Measurements from ENCODE around the gene SAE1.
A peak's percentile ranks its signal among the peaks of the same experiment; 100 is the strongest.

The SAE1 gene

DNA sequence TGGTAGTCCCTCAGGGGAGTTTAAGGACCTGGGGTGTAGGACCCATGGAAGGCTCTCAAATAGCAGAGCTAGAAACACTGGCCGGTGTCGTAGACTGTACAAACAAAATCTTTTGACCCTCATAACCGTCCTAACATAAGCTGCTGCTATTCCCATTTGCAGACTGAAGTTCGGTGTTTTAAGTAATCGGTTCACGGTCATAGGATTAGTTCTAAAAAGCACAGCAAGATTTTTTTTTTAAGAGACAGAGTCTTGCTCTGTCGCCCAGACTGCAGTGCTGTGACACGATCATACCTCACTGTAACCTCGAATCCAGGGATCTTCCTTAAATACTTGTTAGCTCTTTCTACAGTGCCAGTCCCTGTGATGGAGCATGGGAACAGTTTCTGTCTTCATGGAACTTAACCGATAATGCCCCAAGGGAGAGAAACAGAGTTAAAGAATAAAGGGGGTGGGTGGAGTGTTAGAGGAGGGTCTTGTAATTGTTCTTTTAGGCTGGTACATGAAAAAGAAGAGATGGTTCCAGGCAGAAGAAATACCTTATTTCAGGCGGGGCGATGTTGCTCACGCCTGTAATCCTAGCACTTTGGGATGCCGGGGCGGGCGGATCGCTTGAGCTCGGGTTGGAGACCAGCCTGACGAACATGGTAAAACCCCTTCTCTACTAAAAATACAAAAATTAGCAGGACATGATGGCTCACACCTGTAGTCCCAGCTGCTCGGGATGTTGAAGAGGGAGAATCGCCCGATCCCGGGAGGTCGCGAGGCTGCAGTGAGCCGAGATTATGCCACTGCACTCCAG, 16.6 kb upstream of the SAE1 start:
- Histone ChIP-seq H3K36me3 (ENCODE audit: insufficient read depth, low read length) (peaks cover 5% of the 10 kb centered on the region), H3K27me3 (ENCODE audit: control insufficient read depth in 1 of 2, insufficient read depth in 2 of 2, low read length in 2 of 2) (no peaks in the 10 kb centered on the region), H3K4me3 (ENCODE audit: low read depth in 1 of 2, low read length in 2 of 2) (peak overlapping the region; percentile 38 to 90), H3K9me3 (ENCODE audit: low read length) (no peaks in the 10 kb centered on the region), H3K27ac (ENCODE audit: low read depth, low read length) (peak overlapping the region; percentile 100), H3K9ac (ENCODE audit: low read length) (peak overlapping the region; percentile 97), H3K4me1 (ENCODE audit: insufficient read depth, low read length) (peaks cover 17% of the 10 kb centered on the region)

- Histone ChIP-seq H3K9me3 (ENCODE audit: low read length) (no peaks in the 10 kb centered on the region), H3K4me1 (ENCODE audit: insufficient read depth, low read length) (peaks cover 12% of the 10 kb centered on the region), H3K4me3 (ENCODE audit: low read depth in 1 of 2, low read length in 2 of 2) (no peak overlapping the region), H3K27me3 (ENCODE audit: control insufficient read depth in 1 of 2, insufficient read depth in 2 of 2, low read length in 2 of 2) (no peaks in the 10 kb centered on the region), H3K9ac (ENCODE audit: low read length) (no peak overlapping the region), H3K36me3 (ENCODE audit: insufficient read depth, low read length) (no peaks in the 10 kb centered on the region), H3K27ac (ENCODE audit: low read depth, low read length) (no peak overlapping the region)
These were observed 10.1 kb upstream of the SAE1 start for GRCh38 chr19:47120470-47121067.

DNA sequence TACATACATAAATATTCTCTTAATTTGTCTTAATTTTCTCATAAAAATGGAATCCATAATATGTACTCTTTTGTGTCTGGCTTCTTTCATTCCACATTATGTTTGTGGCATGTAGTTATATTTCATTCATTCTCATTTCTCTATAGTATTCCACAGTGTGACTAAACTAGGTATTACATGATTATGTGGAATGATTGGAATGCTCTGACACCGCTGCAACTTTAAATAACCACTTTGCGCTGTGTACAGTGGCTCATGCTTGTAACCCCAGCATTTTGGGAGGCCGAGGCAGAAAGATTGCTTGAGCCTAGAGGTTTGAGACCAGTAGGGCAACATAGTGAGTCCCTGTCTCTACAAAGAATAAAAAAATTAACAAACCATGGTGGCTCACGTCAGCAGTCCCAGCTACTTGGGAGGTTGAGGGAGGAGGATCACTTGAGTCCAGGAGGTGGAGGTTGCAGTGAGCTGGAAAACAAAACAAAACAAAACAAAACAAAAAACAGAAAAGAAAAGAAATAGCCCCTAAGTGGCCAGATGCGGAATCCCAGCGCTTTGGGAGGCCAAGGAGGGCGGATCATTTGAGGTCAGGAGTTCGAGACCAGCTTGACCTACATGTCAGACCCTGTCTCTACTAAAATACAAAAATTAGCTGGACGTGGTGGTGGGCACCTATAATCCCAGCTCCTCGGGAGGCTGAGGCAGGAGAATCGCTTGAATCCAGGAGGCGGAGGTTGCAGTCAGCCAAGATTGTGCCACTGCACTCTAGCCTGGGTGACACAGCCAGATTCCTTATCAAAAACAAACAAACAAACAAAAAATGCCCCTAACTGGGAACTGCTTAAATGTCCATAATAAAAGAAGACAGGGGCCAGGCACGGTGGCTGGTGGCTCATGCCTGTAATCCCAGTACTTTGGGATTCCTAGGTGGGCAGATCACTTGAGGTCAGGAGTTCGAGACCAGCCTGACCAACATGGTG, 8.0 kb upstream of the SAE1 start:
- Histone ChIP-seq H3K9me3 (ENCODE audit: low read length) (no peaks in the 10 kb centered on the region), H3K27me3 (ENCODE audit: control insufficient read depth in 1 of 2, insufficient read depth in 2 of 2, low read length in 2 of 2) (no peaks in the 10 kb centered on the region), H3K36me3 (ENCODE audit: insufficient read depth, low read length) (no peaks in the 10 kb centered on the region), H3K9ac (ENCODE audit: low read length) (no peak overlapping the region), H3K27ac (ENCODE audit: low read depth, low read length) (no peak overlapping the region), H3K4me1 (ENCODE audit: insufficient read depth, low read length) (peaks cover 13% of the 10 kb centered on the region), H3K4me3 (ENCODE audit: low read depth in 1 of 2, low read length in 2 of 2) (no peak overlapping the region)

DNA sequence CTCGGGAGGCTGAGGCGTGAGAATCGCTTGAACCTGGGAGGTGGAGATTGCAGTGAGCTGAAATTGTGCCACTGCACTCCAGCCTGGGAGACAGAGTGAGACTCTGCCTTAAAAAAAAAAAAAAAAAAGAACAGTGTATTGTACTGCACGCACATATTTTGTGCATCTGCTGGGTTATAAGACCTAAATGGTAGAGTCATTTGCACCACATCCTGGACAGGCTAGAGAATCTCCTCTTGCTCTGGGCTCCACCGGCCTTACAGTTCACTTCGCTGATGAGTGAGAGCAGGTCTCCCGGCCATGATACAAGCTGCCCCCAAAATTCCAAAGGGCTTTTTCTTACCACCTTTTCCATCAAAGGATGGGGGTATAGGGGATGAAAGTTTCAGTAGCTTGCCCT, 7.2 kb upstream of the SAE1 start:
- Histone ChIP-seq H3K9ac (ENCODE audit: low read length) (no peak overlapping the region), H3K4me3 (ENCODE audit: low read depth in 1 of 2, low read length in 2 of 2) (no peak overlapping the region), H3K4me1 (ENCODE audit: insufficient read depth, low read length) (peaks cover 13% of the 10 kb centered on the region), H3K36me3 (ENCODE audit: insufficient read depth, low read length) (no peaks in the 10 kb centered on the region), H3K27me3 (ENCODE audit: control insufficient read depth in 1 of 2, insufficient read depth in 2 of 2, low read length in 2 of 2) (no peaks in the 10 kb centered on the region), H3K27ac (ENCODE audit: low read depth, low read length) (no peak overlapping the region), H3K9me3 (ENCODE audit: low read length) (no peaks in the 10 kb centered on the region)

- no peak overlapping the region for H3K4me3 ChIP-seq (ENCODE audit: low read depth in 1 of 2, low read length in 2 of 2)
- H3K9me3 ChIP-seq (ENCODE audit: low read length), result no peaks in the 10 kb centered on the region
- no peaks in the 10 kb centered on the region for H3K36me3 ChIP-seq (ENCODE audit: insufficient read depth, low read length)
- peaks cover 14% of the 10 kb centered on the region for H3K4me1 ChIP-seq (ENCODE audit: insufficient read depth, low read length)
- H3K27ac ChIP-seq (ENCODE audit: low read depth, low read length), result no peak overlapping the region
- H3K9ac ChIP-seq (ENCODE audit: low read length), result no peak overlapping the region
- no peaks in the 10 kb centered on the region for H3K27me3 ChIP-seq (ENCODE audit: control insufficient read depth in 1 of 2, insufficient read depth in 2 of 2, low read length in 2 of 2)
These were observed 5.5 kb upstream of the SAE1 start for GRCh38 chr19:47124937-47125668.

- no peaks in the 10 kb centered on the region for H3K27me3 ChIP-seq (ENCODE audit: control insufficient read depth in 1 of 2, insufficient read depth in 2 of 2, low read length in 2 of 2)
- H3K36me3 ChIP-seq (ENCODE audit: insufficient read depth, low read length), result no peaks in the 10 kb centered on the region
- H3K9me3 ChIP-seq (ENCODE audit: low read length), result no peaks in the 10 kb centered on the region
- no peak overlapping the region for H3K9ac ChIP-seq (ENCODE audit: low read length)
- no peak overlapping the region for H3K27ac ChIP-seq (ENCODE audit: low read depth, low read length)
- peaks cover 19% of the 10 kb centered on the region for H3K4me1 ChIP-seq (ENCODE audit: insufficient read depth, low read length)
- no peak overlapping the region for H3K4me3 ChIP-seq (ENCODE audit: low read depth in 1 of 2, low read length in 2 of 2)
These were observed 5.0 kb upstream of the SAE1 start for GRCh38 chr19:47125669-47125938.

DNA sequence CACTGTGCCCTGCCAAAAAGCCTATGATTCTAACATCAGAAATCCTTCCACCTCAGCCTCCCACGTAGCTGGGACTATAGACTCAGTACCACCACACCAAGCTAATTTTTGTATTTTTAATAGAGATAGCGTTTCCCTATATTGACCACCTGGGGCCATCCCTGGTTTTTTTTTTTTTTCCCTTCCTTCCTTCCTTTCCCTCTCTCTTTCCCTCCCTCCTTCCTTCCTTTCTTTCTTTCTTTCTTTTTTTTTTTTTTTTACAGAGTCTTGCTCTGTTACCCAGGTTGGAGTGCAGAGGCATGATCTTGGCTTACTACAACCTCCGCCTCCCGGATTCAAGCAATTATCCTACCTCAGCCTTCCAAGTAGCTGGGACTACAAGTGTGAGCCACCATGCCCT, 1.1 kb upstream of the SAE1 start:
- Histone ChIP-seq H3K36me3 (ENCODE audit: insufficient read depth, low read length) (no peaks in the 10 kb centered on the region), H3K4me1 (ENCODE audit: insufficient read depth, low read length) (peaks cover 37% of the 10 kb centered on the region)

GRCh38 chr19:47130120-47130588, 481 bp upstream of the SAE1 start:
- H3K27ac ChIP-seq (ENCODE audit: low read depth, low read length), result peak overlapping the region; percentile 71
- no peak overlapping the region for H3K9ac ChIP-seq (ENCODE audit: low read length)
- H3K4me3 ChIP-seq (ENCODE audit: low read depth in 1 of 2, low read length in 2 of 2), result peak overlapping the region; percentile 38 to 97
- peaks cover 37% of the 10 kb centered on the region for H3K4me1 ChIP-seq (ENCODE audit: insufficient read depth, low read length)
- H3K36me3 ChIP-seq (ENCODE audit: insufficient read depth, low read length), result no peaks in the 10 kb centered on the region
- H3K27me3 ChIP-seq (ENCODE audit: control insufficient read depth in 1 of 2, insufficient read depth in 2 of 2, low read length in 2 of 2), result no peaks in the 10 kb centered on the region
- no peaks in the 10 kb centered on the region for H3K9me3 ChIP-seq (ENCODE audit: low read length)

More for the DNA sequence above, 1.1 kb upstream of the SAE1 start:
- H3K9me3 ChIP-seq (ENCODE audit: low read length), result no peaks in the 10 kb centered on the region
- no peak overlapping the region for H3K9ac ChIP-seq (ENCODE audit: low read length)
- H3K27me3 ChIP-seq (ENCODE audit: control insufficient read depth in 1 of 2, insufficient read depth in 2 of 2, low read length in 2 of 2), result no peaks in the 10 kb centered on the region
- no peak overlapping the region for H3K4me3 ChIP-seq (ENCODE audit: low read depth in 1 of 2, low read length in 2 of 2)
- H3K27ac ChIP-seq (ENCODE audit: low read depth, low read length), result no peak overlapping the region

DNA sequence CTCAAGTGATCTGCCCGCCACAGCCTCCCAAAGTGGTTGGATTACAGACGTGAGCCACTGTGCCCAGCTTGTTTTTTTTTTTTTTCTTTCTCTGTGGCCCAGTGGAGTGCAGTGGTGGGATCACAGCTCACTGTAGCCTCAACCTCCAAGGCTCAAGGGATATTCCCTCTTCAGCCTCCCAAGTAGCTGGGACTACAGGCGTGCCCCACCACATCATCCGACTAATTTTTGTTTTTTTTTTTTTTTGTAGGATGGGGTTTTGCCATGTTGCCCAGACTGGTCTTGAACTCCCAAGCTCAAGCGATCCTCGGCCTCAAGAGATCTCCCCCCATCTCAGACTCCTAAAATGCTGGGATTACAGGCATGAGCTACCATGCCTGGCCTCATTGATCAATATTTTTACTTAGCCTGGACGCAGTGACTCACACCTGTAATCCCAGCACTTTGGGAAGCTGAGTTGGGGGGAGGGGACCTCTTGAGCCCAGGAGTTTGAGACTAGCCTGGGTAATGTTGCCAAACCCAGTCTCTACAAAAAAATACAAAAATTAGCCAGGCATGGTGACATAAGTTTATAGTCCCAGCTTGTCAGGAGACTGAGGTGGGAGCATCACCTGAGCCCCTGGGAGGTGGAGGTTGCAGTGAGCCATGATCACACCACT, 1.7 kb downstream of the SAE1 start:
- Histone ChIP-seq H3K27me3 (ENCODE audit: control insufficient read depth in 1 of 2, insufficient read depth in 2 of 2, low read length in 2 of 2) (no peaks in the 10 kb centered on the region), H3K4me1 (ENCODE audit: insufficient read depth, low read length) (peaks cover 32% of the 10 kb centered on the region), H3K9ac (ENCODE audit: low read length) (no peak overlapping the region), H3K27ac (ENCODE audit: low read depth, low read length) (no peak overlapping the region), H3K9me3 (ENCODE audit: low read length) (no peaks in the 10 kb centered on the region), H3K36me3 (ENCODE audit: insufficient read depth, low read length) (no peaks in the 10 kb centered on the region), H3K4me3 (ENCODE audit: low read depth in 1 of 2, low read length in 2 of 2) (peak overlapping the region in 1 of 2 donors; percentile 97)

DNA sequence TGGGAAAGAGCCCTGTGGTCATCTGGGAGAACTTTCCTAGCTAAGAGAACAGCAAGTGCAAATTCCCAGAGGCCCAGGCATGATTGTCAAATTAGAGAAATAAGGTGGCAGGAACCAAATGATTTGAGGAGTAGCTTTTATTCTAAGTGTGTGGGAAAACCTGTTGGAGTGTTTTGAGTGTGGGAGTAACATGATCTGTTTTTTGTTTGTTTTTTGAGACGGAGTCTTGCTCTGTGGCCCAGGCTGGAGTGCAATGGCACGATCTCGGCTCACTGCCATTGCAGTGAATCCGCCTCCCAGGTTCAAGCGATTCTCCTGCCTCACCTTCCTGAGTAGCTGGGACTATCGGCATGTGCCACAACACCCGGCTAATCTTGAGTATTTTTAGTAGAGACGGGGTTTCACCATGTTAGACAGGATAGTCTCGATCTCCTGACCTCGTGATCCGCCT, 2.4 kb downstream of the SAE1 start:
- no peak overlapping the region for H3K27ac ChIP-seq (ENCODE audit: low read depth, low read length)
- no peaks in the 10 kb centered on the region for H3K9me3 ChIP-seq (ENCODE audit: low read length)

More for the DNA sequence above, 2.4 kb downstream of the SAE1 start:
- H3K4me1 ChIP-seq (ENCODE audit: insufficient read depth, low read length), result peaks cover 32% of the 10 kb centered on the region
- no peak overlapping the region for H3K9ac ChIP-seq (ENCODE audit: low read length)
- H3K36me3 ChIP-seq (ENCODE audit: insufficient read depth, low read length), result no peaks in the 10 kb centered on the region
- no peaks in the 10 kb centered on the region for H3K27me3 ChIP-seq (ENCODE audit: control insufficient read depth in 1 of 2, insufficient read depth in 2 of 2, low read length in 2 of 2)
- H3K4me3 ChIP-seq (ENCODE audit: low read depth in 1 of 2, low read length in 2 of 2), result no peak overlapping the region
